TTC549 (cell line): ENCODE results near the gene TAS2R1.
"Not testable (repeated sequence)": the region's sequence is repeated elsewhere in the genome, so short reads cannot be mapped to it uniquely, and the experiment has no call there.

Experiments
- FAIRE-seq: peaks from 2 replicates; lab custom pipeline; 2012; peaks lifted over from hg19 to GRCh38; lab: Jason Lieb, UNC

TAS2R1 gene

GRCh38 chr5:9622971-9623421, 7.2 kb downstream of the TAS2R1 start:
- FAIRE-seq: no peak

GRCh38 chr5:9621379-9621903, 8.7 kb downstream of the TAS2R1 start:
- no peak for FAIRE-seq

- FAIRE-seq: no peak
Measured at GRCh38 chr5:9619331-9620092, 10.6 kb downstream of the TAS2R1 start.

GRCh38 chr5:9617739-9618504, 12.2 kb downstream of the TAS2R1 start:
- no peak for FAIRE-seq

- no peak for FAIRE-seq
Measured at GRCh38 chr5:9617221-9617620, 12.9 kb downstream of the TAS2R1 start.

GRCh38 chr5:9615331-9615730, 14.8 kb downstream of the TAS2R1 start:
- FAIRE-seq: no peak

- FAIRE-seq: no peak
Measured at GRCh38 chr5:9613360-9613759, 16.8 kb downstream of the TAS2R1 start.

- no peak for FAIRE-seq
Measured at GRCh38 chr5:9610969-9611368, 19.2 kb downstream of the TAS2R1 start.

GRCh38 chr5:9610364-9610763, 19.8 kb downstream of the TAS2R1 start:
- FAIRE-seq: no peak

- FAIRE-seq: no peak
Measured at GRCh38 chr5:9608093-9608492, 22.1 kb downstream of the TAS2R1 start.

GRCh38 chr5:9605041-9605838, 24.9 kb downstream of the TAS2R1 start:
- FAIRE-seq: no peak

GRCh38 chr5:9604416-9604815, 25.7 kb downstream of the TAS2R1 start:
- FAIRE-seq: no peak

- no peak for FAIRE-seq
Measured at GRCh38 chr5:9601055-9601739, 29.0 kb downstream of the TAS2R1 start.

GRCh38 chr5:9599391-9599790, 30.8 kb downstream of the TAS2R1 start:
- FAIRE-seq: no peak

- not testable (repeated sequence) for FAIRE-seq
Measured at GRCh38 chr5:9598329-9598728, 31.8 kb downstream of the TAS2R1 start.

- FAIRE-seq: not testable (repeated sequence)
Measured at GRCh38 chr5:9597322-9597721, 32.8 kb downstream of the TAS2R1 start.

- no peak for FAIRE-seq
Measured at GRCh38 chr5:9596824-9597223, 33.3 kb downstream of the TAS2R1 start.

GRCh38 chr5:9596171-9596780, 33.9 kb downstream of the TAS2R1 start:
- FAIRE-seq: no peak

GRCh38 chr5:9594913-9595312, 35.2 kb downstream of the TAS2R1 start:
- FAIRE-seq: no peak

GRCh38 chr5:9589049-9589835, 40.9 kb downstream of the TAS2R1 start:
- FAIRE-seq: no peak

GRCh38 chr5:9588254-9588653, 41.9 kb downstream of the TAS2R1 start:
- no peak for FAIRE-seq
